ENCODE measurements around the gene SEC24C. TPM values are rescaled to one million over a fixed set of nuclear protein-coding genes. Genes with fewer than 3 reads are reported as not detected.
A peak's percentile ranks its signal among the peaks of the same experiment; 100 is the strongest.

SEC24C gene
- total RNA-seq, 4 donors from 2014 or later, result 42.0 to 61.2 (median 43.3) TPM

- DNase-seq (ENCODE audit: low spot score in 2 of 2), result no peak
- Histone ChIP-seq H3K27ac (peak overlapping the region; percentile 67 to 96 (median 92)), H3K36me3 (peaks cover 0 to 42% (median 6%) of the 10 kb centered on the region in 3 donors), H3K9me3 (no peaks in the 10 kb centered on the region), H3K4me3 (peak overlapping the region; percentile 63 to 97 (median 80)), H3K4me1 (peaks cover 0 to 55% (median 22%) of the 10 kb centered on the region in 4 donors), H3K27me3 (no peaks in the 10 kb centered on the region)
- TF ChIP-seq, protein P1, sequence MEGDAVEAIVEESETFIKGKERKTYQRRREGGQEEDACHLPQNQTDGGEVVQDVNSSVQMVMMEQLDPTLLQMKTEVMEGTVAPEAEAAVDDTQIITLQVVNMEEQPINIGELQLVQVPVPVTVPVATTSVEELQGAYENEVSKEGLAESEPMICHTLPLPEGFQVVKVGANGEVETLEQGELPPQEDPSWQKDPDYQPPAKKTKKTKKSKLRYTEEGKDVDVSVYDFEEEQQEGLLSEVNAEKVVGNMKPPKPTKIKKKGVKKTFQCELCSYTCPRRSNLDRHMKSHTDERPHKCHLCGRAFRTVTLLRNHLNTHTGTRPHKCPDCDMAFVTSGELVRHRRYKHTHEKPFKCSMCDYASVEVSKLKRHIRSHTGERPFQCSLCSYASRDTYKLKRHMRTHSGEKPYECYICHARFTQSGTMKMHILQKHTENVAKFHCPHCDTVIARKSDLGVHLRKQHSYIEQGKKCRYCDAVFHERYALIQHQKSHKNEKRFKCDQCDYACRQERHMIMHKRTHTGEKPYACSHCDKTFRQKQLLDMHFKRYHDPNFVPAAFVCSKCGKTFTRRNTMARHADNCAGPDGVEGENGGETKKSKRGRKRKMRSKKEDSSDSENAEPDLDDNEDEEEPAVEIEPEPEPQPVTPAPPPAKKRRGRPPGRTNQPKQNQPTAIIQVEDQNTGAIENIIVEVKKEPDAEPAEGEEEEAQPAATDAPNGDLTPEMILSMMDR (IDR thresholded peaks at IDR 0.05), result no peak
- TF ChIP-seq EP300 (IDR thresholded peaks at IDR 0.05), result no peak
- no peak for TF ChIP-seq POLR2A (IDR thresholded peaks at IDR 0.05)
- 22 to 33% methylated on average over 11 of the region's 11 CpGs for WGBS, 2 donors
Observed at GRCh38 chr10:73780966-73781365, 36.8 kb downstream of the SEC24C start.

- Histone ChIP-seq H3K4me1 (peaks cover 0 to 52% (median 25%) of the 10 kb centered on the region in 4 donors), H3K4me3 (peak overlapping the region; percentile 63 to 97 (median 80)), H3K27ac (peak overlapping the region; percentile 67 to 96 (median 92)), H3K36me3 (peaks cover 0 to 37% (median 1%) of the 10 kb centered on the region in 3 donors), H3K27me3 (no peaks in the 10 kb centered on the region), H3K9me3 (no peaks in the 10 kb centered on the region)
- TF ChIP-seq, protein P1 (IDR thresholded peaks at IDR 0.05), result no peak
- no peak for TF ChIP-seq POLR2A (IDR thresholded peaks at IDR 0.05)
- TF ChIP-seq EP300 (IDR thresholded peaks at IDR 0.05), result no peak
- no peak for DNase-seq (ENCODE audit: low spot score in 2 of 2)
- WGBS, 2 donors, result 0 to 1% methylated on average over 14 of the region's 14 CpGs
Observed at GRCh38 chr10:73781548-73781878, 37.3 kb downstream of the SEC24C start.

- Histone ChIP-seq H3K27me3 (no peaks in the 10 kb centered on the region), H3K9me3 (no peaks in the 10 kb centered on the region), H3K4me1 (peaks cover 0 to 52% (median 31%) of the 10 kb centered on the region in 4 donors), H3K27ac (peak within 1 kb of the TSS; percentile 67 to 96 (median 92)), H3K36me3 (peaks cover 0 to 31% (median 0%) of the 10 kb centered on the region in 3 donors), H3K4me3 (peak within 1 kb of the TSS; percentile 63 to 97 (median 80))
- DNase-seq (ENCODE audit: low spot score in 2 of 2), result peak; percentile 88 to 94
- WGBS, 2 donors, result 0 to 2% methylated on average over 16 to 57 of the region's 57 CpGs
- TF ChIP-seq, protein P1 (IDR thresholded peaks at IDR 0.05), result peak in 1 of 5 experiments; percentile 15
- TF ChIP-seq POLR2A (IDR thresholded peaks at IDR 0.05) (peak; percentile 31 to 53), EP300 (IDR thresholded peaks at IDR 0.05) (peak; percentile 55 to 94)
Observed at GRCh38 chr10:73781879-73782748, 37.9 kb downstream of the SEC24C start, which contains the start of gene CHCHD1. TSS of gene CHCHD1 (plus strand) at chr10:73782048. CDS start at chr10:73782076, 28 bp downstream.

- TF ChIP-seq POLR2A (IDR thresholded peaks at IDR 0.05) (no peak), EP300 (IDR thresholded peaks at IDR 0.05) (no peak)
- TF ChIP-seq, protein P1 (IDR thresholded peaks at IDR 0.05), result no peak
- Histone ChIP-seq H3K9me3 (no peaks in the 10 kb centered on the region), H3K27me3 (no peaks in the 10 kb centered on the region), H3K27ac (peak overlapping the region in 3 of 4 donors; percentile 91 to 96 (median 94)), H3K36me3 (peaks cover 0 to 26% (median 0%) of the 10 kb centered on the region in 3 donors), H3K4me3 (peak overlapping the region; percentile 63 to 97 (median 80)), H3K4me1 (peaks cover 0 to 58% (median 37%) of the 10 kb centered on the region in 4 donors)
- DNase-seq (ENCODE audit: low spot score in 2 of 2), result no peak
- 42 to 48% methylated on average over 2 of the region's 2 CpGs for WGBS, 2 donors
Observed at GRCh38 chr10:73782749-73783085, 38.5 kb downstream of the SEC24C start.

DNA sequence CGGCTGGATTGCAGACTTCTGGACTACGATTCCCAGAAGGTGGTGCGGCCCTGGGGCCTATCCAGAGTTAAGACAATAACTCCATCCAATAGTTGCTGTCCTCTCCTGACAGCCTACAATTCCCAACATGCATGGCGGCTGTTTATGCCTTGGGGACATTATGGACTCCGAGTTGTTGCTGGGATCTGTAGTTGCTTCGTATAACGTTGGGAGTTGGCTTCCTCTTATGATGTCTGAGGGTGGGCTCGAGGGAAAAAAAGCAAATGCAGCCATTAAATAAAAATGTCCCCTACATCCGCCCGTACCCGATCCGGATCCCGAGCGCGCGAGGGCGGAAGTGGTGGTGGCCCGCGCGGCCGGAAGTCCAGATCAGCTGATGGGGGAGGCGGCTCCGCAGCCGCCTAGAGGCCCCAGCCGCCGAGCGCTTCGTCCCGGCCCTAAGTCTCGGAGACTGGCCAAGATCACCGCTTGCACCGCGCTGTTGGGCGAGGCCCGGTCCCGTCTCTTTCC is 41.1 kb downstream of the SEC24C start, which contains the start of gene ZSWIM8:
Gene ZSWIM8, plus strand, starts transcription at position 396 of the 510 bp plus-strand sequence. CDS start 273 bp downstream, outside the sequence.
- Histone ChIP-seq H3K9me3 (no peaks in the 10 kb centered on the region), H3K27ac (peak within 1 kb of the TSS; percentile 80 to 95 (median 84)), H3K36me3 (peaks cover 0 to 22% (median 0%) of the 10 kb centered on the region in 3 donors), H3K4me3 (peak within 1 kb of the TSS; percentile 72 to 98 (median 82)), H3K27me3 (no peaks in the 10 kb centered on the region), H3K4me1 (peaks cover 0 to 68% (median 42%) of the 10 kb centered on the region in 4 donors)
- peak; percentile 77 to 91 for DNase-seq (ENCODE audit: low spot score in 2 of 2)
- TF ChIP-seq EP300 (IDR thresholded peaks at IDR 0.05) (peak; percentile 85 to 93), POLR2A (IDR thresholded peaks at IDR 0.05) (peak in 1 of 2 donors; percentile 64)
- TF ChIP-seq, protein P1 (IDR thresholded peaks at IDR 0.05), result peak in 3 of 5 experiments; percentile 15 to 45 (median 25)
- WGBS, 2 donors, result 1% methylated on average over 28 to 30 of the region's 36 CpGs

All from tibial nerve (tissue), 4 donors.